GM18873 (cell line): ENCODE results near the gene AMFR.
A peak's percentile ranks its signal among the peaks of the same experiment; 100 is the strongest.

Experiments used
- ATAC-seq: cut with Tn5 transposase; IDR thresholded peaks from one replicate; pipeline ENCODE4 v1.9.1; 2021; ENCODE audit warnings: mild to moderate bottlenecking, moderate library complexity, moderate number of reproducible peaks; ENCODE audit not compliant: unreplicated experiment, low FRiP score

The AMFR gene

DNA sequence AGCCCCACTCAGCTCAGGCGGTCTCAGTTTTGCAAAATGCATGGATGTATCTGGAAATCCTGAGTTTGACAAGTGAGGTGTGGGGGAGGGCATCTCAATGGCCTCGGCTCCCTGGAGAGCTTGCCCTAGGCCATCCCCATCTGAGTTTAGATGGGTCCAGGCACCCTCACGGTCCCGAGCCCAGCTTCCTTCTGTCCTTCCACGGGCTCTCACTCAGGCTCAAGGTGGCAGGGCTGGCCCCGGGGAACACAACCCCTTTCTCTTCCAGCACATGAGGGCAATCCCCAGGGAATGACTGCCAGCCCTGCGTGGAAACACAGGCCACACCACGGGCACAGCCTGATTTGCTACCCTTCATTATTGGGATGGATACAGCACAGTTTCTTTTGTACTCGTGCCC is 58.4 kb downstream of the AMFR start:
- ATAC-seq: no peak

DNA sequence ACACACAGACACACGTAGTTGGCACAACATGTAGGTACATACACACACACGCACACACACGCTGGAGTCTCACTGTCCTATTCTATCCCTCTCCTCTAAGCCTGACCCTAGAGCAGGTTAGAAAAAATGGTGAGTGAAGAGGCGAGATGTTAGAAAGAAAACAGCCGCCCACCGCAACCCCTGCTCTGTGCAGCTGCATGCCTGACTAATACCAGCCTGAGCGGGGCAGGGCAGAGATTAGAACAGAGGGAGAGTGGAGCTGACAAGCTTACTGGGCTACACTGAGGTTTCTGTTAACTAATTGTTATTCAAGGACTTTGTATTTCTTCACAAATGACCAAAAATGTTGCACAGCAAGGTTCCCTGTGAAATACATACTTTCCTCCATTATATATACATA is 59.8 kb downstream of the AMFR start:
- no peak for ATAC-seq

DNA sequence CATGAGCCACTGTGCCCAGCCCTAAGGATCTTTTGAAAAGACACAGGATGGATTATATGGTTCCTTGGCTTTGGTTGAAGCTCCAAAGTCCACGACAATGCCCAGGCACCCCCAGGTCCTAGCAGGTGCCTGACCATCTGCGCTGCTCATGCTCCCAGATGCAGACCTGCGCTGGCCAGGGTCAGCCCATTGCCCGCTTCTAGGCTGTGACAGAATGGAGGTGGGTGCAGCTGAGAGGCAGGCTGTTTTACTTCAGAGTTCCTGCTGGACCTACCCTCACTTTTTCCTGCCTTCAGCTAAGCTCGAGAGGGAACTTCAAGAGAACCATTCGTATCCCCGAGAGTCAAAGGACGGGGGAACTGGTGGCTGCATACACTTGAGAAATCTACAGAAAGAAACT is 60.5 kb downstream of the AMFR start:
- ATAC-seq: no peak

DNA sequence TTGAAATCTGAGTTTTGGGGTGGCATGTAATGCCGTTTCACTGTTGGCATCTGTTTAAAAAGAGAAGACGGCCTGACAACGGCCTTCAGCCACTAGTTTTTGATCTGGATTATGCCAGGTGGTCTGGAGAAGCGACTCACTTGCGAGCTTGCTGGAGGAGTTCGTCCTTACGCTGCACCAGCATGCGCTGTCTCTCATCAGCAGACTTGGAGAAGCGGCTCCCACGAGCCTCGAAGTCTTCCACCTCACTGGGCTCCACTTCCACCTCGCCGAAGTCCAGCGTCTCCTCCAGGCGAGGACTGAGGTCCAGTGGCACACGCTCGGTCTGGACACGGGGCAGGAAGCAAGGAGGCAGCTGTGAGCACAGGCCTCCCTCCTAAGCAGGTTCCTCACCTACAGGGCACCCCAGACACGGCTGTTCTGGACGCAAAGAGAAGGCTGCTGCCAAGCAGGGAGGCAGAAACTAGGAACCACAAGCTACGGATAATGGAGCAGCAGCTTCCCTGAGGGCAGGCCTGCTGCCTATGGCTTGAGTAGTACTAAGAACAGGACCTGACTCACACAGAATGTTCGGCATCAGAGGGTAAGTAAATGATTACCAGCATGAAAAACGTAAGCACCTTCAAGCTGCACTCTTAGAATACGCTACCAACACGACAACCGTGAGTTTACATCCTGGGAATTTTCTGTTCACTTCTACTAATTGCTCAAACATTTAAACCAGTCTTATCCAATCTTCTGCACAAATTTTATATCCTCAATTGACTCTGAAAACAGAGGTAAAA is 61.4 kb downstream of the AMFR start:
- no peak for ATAC-seq

DNA sequence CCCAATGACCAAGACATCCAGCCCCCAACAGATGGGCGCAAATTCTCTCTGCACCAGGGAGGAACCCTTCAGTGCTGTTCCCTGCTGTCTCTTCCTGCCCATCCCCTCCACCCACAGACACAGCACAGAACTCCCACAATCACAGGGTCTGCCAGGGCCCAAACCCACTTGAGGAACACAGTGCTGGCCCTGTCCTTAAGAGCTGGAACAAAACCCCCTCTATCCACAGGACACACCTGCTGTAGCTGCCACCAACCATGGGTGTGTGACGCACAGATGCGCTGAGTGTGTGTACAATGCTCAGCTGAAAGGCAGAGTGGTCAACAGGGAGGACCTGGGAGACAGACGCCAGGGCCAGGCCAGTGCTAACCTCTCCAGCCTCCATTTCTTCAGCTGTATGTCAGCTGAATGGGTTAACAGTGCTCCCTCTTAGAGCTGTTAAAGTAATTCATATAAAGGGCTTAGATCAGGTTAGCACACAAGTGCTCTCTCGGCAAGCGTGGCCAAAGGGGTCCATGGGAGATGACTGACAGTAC is 62.1 kb downstream of the AMFR start:
- ATAC-seq: no peak

DNA sequence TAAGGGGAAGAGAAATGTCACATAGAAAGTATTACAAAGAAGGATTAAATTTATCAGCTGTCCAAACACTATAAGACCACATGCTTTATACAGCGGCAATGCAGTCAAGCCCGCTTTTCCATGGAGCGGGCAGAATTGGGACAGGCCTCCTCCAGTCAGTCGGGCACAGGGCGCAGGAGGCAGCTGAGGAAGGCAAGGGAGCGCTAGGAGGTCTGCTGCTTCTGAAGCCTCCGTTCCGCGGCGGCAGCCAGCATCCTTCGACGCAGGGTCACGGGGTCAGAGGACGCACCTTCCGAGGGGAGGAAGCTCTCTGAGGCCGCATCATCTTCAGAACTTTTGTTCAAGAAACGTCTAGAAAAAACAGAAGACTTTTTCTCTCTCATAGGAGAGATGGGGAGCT is 62.6 kb downstream of the AMFR start:
- no peak for ATAC-seq

DNA sequence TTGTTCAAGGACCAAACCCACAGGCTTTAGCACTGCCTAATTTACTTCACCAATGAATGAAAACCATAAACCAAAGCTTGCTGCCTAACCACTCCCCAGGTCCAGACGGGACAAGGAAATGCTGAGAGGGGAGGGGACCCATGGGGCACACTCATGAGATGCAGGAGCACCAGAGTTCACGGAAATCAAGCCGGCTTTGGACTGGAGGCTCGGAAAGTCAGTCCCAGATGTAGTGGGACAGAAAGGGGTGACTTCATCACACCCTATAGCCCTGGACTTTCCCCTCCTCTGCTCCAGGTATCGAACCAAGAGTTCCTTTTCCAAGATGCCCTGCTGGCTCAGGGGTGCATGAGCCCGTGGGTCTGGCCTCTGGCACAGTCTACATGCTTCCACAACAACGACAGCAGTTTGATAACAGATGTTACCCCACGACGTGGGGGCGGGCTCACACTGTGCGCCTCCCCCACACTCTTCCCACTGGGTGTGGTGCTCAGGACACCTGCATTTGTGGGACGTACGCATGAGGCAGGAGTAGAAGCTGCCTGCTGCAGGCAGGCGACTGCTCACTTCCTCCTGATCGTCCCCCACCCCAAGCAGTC is 63.2 kb downstream of the AMFR start:
- ATAC-seq: no peak

DNA sequence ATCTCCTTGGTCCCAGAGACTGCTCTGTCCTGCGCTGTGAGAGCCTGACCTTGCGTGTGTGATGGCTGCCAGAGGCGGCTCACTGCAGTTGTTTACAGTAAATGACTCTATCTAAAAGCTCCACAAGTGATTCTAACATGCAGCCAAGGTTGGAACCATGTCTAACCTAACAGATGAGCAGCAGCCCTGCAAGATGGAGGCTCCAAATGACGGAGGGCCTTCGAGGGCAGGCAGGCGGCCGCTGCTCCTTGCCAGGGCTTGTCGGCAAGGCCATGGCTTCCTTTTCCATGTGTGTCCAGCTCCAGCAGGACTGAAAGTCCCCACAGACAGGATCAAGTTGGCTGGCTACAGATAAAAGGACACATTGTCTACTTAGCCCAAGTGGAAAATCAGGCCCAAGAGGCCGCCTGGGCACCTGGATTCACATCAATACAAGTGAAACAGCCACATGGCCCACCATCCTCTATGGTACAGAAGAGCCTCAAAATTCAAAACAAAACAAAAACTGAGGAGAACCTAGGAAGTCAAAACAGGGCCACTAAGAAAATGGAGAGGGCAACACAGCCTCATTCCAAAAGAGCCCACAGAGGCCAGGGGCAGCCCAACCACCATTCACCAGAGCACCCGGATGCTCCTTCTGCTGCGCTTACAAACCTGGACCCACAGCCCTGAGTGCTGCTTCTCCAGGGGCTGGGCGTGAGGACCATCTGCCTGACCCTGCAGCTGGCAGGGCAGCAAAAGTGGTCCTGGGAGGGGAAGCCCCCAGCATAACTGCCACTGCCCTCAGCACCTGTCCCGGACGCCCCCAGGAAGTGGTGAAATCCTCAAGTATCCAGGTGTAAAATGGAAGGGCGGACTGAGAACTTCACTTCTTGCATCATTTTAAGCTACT is 65.0 kb downstream of the AMFR start:
- ATAC-seq: no peak

DNA sequence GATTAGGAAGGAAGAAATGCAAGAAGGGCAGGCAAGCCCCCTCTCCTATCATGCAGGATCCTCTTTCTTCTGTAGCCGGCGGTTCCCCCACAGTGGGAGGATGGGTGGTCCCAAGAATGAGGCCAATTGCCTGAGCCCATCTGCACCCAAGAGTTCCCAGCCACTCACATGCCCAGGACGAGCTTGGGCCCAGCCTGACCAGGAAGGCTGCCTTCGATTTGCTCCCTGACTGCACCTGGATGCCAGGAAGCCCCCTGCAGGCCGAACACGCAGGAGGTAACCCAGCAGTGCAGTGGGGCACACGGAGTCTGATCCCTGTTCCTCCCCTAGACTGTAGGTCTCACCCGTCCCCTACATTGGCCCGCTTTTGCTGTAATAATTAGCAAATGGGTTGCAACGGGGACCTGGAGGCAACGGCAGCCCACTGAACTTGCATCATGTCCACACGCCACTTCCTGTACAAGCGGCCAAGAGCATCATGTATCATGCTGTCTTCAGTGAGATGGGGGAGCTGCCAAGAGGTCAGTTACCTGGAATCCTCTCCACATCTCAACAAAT is 67.5 kb downstream of the AMFR start:
- ATAC-seq: no peak

DNA sequence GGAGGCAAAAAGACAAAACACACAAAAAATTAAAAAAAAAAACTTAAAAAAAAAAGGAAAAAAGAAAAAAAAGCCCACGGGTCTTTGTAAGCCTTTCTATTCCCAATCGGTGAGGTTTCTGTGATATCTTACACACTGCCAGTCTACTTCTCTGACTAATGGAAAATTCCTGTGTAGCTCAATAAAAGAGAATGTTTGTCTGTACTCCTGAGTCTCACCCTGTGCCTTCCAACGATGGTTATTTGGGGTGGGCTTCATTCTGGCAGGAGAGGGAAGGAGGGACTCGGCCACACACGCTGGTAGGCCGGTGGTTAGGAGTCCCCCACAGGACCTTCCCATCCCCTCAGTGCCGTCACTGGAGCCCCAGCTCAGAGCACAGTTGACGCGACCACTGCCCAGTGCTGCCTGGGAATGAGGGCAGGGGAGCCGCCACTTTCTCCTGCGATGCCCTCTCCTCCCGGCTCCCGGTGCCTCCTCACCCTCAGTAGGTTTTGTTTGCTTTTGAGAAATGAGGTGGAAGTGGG is 68.0 kb downstream of the AMFR start:
- ATAC-seq: peak; percentile 6

DNA sequence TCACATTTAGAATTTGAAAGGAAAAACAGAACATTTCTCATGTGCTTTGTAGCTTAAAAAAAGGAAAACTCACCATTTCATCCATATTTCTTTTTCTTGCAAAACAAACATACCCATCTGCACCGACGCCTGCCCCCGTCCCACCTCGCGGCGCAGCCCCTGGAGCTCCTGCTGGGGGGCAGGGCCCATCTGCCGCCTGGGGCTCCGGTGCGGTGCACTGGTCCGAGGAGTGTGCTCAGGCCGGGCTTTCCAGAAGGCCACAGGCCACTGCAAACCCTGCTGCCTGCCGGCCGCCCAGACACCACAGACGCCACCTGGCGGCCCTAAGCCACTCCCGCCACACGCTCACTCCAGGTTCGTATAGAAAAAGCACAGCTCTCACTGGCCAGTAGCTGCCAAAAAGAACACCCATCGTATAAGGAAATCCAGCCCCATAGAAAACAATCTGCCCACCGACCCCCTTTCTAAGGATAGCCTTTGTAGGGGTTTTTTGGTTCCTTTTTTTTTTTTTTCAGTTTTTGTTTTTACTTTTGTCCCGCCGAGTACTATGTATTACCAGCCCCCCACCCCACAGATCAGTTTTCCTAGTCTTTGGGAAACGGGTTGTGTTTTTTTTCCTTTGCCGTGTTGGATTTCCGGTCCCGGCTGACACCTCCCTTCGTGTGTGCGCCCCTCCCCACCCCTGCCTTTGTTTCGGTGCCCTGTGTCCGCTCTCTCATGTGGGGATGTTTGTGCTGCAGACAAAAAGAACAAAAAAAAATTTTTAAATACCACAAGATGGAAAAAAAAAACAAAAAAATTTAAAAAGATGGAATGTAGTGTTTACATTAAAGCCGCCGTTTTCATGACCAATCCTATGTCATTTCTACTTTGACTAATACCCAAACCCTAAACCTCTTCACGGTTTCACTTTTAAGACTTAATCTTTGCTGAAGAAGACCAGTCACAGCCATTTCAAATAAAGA is 68.8 kb downstream of the AMFR start:
- peak; percentile 79 for ATAC-seq

DNA sequence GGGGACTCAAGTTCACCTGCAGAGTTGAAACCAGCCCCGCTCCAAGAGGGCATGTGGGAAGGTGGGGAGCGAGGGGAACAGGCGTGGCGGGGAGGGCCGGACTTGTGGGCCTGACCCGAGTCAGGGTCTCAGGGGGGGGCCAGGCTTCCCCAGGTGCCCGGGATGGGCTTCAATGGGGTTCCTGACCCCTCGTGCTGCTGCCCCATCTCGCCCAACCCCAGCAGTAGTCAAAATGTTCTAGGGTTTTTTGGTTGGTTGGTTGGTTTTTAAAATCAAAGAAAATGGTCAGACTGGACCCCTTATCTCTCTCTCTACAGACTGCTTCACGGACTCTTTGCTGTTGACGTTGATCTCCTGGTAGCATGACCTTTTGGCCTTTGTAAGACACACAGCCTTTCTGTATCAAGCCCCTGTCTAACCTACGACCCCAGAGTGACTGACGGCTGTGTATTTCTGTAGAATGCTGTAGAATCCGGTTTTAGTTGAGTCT is 69.5 kb downstream of the AMFR start:
- ATAC-seq: no peak

DNA sequence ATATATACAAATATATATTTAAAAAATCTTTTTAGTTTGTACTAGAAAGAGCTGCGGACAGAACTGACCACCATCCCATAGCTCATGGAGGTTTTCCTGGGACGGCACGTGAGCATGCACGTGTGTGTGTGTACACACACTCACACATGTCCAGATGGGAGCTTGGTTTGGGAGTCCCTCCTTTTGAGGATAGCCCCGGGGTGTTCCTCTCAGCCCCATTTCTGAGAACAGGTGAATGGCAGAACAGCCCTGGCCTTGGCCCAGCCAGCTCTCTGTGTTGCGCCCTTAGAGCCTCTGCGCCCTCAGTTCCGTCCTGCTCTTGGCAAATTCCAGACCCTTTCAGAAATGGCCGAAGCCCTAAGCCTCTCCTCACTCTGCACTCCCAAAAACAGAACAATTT is 70.1 kb downstream of the AMFR start:
- ATAC-seq: no peak

DNA sequence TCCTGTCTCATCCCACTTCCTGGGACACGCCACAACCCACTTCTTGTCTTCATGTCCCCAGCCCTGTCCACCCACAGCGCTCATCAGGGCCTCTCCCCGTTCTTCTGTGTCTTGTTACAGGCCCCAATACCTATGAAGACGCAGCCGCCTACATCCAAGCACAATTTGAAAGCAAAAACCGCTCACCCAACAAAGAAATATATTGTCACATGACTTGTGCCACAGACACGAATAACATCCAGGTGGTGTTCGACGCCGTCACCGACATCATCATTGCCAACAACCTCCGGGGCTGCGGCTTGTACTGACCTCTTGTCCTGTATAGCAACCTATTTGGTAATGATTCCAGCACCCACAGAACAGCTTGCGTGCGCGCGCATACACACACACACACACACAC is 70.6 kb downstream of the AMFR start:
- no peak for ATAC-seq

DNA sequence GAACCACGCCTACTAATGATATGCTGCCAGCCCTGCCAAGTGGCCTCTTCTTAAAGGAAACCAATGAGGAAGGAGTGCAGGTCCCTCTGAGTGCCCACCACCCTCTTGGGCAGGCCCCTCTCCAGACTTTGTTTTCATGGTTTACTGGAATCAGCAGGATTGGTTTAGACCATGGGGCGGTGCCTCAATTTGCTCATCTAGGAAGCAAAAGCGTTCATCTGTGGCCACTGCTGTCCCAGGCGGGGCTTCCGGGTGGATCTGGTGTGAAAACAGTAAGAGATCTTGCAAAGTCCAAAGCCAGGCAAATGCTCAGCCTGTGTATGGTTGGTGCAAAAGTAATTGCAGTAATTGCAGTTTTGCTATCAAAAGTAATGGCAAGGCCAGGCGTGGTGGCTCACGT is 71.3 kb downstream of the AMFR start:
- no peak for ATAC-seq

DNA sequence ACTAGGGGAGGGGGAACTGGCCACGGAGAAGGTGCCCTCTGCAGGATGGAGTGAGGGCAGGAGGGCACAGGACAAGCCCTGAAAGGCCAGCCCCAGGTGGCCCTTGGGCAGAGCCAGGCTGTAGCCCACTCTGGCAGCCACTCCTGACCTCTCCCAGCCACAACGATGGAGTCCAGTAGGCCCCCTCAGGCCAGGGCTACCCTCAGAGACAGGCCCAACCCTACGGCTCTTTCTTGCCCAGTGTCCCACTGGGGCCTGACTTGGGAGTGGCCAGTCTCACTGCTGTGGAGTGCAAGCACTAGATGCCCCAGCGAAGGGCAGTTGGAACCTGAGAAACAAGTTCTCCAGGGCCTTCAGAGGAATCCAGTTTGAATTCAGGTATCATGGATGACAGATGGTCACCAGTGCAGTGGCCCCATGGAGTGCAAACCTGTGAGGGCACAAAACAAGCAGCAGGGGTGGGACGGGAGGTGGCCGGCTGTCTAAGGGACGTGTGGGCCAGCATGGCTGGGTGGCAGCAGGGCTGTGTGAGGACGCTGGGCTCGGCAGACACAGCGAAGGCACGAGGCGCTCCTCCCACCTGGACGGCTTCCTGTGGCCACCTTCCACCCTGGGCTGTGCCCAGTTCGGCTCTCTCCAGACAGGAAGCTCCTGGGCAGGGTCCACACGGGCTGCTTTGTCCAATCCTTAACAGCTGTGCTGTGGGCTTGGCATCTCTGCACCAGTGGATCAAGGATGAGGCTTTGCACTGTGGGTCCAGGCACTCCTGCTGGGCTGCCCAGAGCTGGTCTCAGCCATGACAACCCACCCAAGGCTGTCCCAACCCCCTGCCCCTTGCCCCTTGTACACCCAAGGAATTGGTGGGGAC is 72.1 kb downstream of the AMFR start:
- ATAC-seq: no peak

DNA sequence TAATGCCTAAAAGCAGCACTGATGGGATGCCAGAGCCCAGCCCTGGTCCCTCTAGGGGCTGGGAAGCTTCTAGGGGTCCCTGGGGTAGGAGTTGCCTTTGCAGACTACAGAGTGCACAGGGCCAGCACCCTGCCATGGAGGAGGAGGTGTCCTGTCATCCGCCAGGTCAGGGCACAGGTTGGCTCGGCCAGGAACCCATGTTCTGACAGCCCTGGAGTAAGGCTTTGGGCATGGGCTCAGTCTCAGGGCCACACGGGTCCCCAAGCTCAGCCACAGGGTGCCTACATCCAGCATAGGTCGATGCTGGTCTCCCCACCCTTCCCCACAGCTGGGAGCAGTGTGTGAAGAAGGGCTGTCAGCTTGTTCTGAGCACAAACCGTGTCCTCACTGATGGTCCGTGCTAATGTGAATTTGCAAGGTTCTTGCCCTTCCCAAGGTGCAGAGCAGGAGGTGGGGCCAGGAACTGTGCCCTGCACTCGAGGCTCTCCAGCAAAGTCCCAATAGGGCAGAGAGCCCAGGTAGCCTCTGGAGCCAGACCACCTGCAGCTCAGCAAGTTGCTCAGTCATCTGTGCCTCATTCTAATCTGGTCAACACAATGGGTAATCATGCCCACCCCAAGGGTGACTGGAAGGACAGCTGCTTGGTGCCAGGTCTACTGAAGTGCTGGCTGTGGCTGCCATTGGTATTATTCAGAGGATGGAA is 72.8 kb downstream of the AMFR start:
- no peak for ATAC-seq

DNA sequence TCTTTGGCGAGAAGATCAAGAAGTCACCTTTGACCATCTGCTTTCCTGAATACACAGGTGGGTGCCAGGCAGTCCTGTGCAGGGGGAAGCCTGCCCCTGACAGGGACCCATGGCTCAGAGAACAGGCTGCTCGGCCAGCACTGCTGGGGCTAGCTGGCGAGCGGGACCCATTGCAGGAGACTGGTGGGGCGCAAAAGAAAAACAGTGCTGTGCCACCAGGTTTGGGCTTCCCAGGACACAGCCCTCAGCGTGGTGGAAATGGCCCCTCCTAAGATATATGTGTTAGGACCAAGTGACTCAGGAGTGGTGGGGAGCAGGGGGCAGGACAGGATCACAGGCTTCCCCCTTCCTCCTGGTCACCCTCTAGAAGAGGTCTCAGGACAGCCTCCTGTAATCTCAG is 73.9 kb downstream of the AMFR start:
- no peak for ATAC-seq
